Naive B cell (primary cell): ENCODE data around the gene N4BP3. TPM values are rescaled to one million over a fixed set of nuclear protein-coding genes. Genes with fewer than 3 reads are reported as not detected.
"Not testable (repeated sequence)": the region's sequence is repeated elsewhere in the genome, so short reads cannot be mapped to it uniquely, and the experiment has no call there.

Experiments
- ATAC-seq, 2 donors: fragments of 150-1000 bp; cut with Tn5 transposase; 2 replicates each; pipeline ENCODE4 v1.10.0; 2021; ENCODE audit warnings: low read depth in 2 of 2, mild to moderate bottlenecking in 2 of 2, moderate library complexity in 2 of 2
- DNase-seq: peaks from one replicate; pipeline ENCODE4 v3.0.0; 2022
- H3K27ac Mint-ChIP-seq, 6 donors: one replicate each; pipeline ENCODE4 v1.8.0; 2020 to 2022; ENCODE audit warnings: mild to moderate bottlenecking in 6 of 6, mixed read lengths in 6 of 6, moderate library complexity in 5 of 6, inconsistent platforms in 2 of 6
- H3K27me3 Mint-ChIP-seq, 3 donors: one replicate each; pipeline ENCODE4 v1.8.0; 2021 to 2022; ENCODE audit warnings: mixed read lengths in 3 of 3, mild to moderate bottlenecking in 1 of 3
- H3K36me3 Mint-ChIP-seq, 2 donors: one replicate each; pipeline ENCODE4 v1.8.0; 2020 to 2022; ENCODE audit warnings: mixed read lengths in 2 of 2, inconsistent platforms in 1 of 2, mild to moderate bottlenecking in 1 of 2
- H3K4me1 Mint-ChIP-seq, 3 donors: one replicate each; pipeline ENCODE4 v1.8.0; 2020 to 2022; ENCODE audit warnings: mixed read lengths in 3 of 3, inconsistent platforms in 1 of 3, mild to moderate bottlenecking in 1 of 3, moderate library complexity in 1 of 3
- H3K4me3 Mint-ChIP-seq, 8 donors: one replicate each; pipeline ENCODE4 v1.8.0; 2020 to 2022; ENCODE audit warnings: mild to moderate bottlenecking in 8 of 8, mixed read lengths in 8 of 8, moderate library complexity in 8 of 8, inconsistent platforms in 2 of 8
- H3K9me3 Mint-ChIP-seq, 7 donors: one replicate each; pipeline ENCODE4 v1.8.0; 2020 to 2022; ENCODE audit warnings: mixed read lengths in 7 of 7, mild to moderate bottlenecking in 5 of 7, inconsistent platforms in 2 of 7, moderate library complexity in 1 of 7
- polyA plus RNA-seq, 6 donors: library from polyadenylated mRNA; unstranded; fragments of 300-500 nt; fragmentation: Illumina TruSeq; gene quantifications; one replicate each; pipeline ENCODE4 v1.2.3, GENCODE V29; 2021; ENCODE audit warnings: low read depth in 6 of 6

N4BP3 gene
- polyA plus RNA-seq, 6 donors from 2014 or later: 0.63 to 10.1 (median 3.5) TPM

DNA sequence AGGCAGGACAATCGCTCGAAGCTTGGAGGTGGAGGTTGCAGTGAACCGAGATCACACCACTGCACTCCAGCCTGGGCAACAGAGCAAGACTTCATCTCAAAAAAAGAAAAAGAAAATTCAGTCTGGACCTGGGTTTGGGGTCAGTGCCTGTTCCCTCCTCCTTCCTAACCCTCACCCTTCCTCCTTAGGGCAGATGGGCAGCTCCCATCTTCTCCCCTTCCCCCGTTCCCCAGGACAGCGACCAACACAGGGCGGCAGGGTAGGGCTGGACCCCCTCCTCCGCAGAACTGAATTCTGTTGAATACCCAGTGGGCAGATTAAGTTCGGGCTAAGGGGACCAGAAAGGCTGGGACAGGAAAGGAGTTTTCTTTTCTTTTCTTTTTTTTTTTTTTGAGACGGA is 16.0 kb downstream of the N4BP3 start:
- peak overlapping the region in 1 of 6 donors; percentile 57 for H3K27ac Mint-ChIP-seq
- no peak for ATAC-seq

DNA sequence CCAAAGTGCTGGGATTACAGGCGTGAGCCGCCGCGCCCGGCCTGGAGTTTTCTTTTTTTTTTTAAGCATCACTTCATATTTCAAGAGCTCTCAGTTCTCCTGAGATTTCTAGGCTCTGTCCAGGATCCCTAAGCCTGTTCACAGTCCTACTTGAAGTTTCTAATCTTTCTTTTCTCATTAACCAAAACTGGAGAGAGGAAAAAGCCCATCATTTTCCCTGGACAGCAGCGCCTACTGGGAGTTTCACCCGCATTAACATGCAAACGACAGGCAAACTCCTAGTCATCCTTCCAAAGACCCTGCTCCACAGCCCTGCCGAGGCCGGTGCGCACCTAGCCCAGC is 16.9 kb downstream of the N4BP3 start:
- H3K4me3 Mint-ChIP-seq: peak overlapping the region; percentile 79 to 88 (median 82)
- not testable (repeated sequence) for DNase-seq, H3K36me3 Mint-ChIP-seq, ATAC-seq, H3K9me3 Mint-ChIP-seq, H3K27me3 Mint-ChIP-seq
- H3K27ac Mint-ChIP-seq: peak overlapping the region in 5 of 6 donors; percentile 21 to 74 (median 53)
- peaks cover 19 to 33% (median 28%) of the 10 kb centered on the region in 3 donors for H3K4me1 Mint-ChIP-seq

More for the DNA sequence above, 16.0 kb downstream of the N4BP3 start:
- peak overlapping the region in 6 of 8 donors; percentile 25 to 81 (median 68) for H3K4me3 Mint-ChIP-seq
- peaks cover 25 to 33% (median 32%) of the 10 kb centered on the region in 3 donors for H3K4me1 Mint-ChIP-seq
- H3K36me3 Mint-ChIP-seq: no peaks in the 10 kb centered on the region
- H3K9me3 Mint-ChIP-seq: no peaks in the 10 kb centered on the region
- no peak for DNase-seq
- H3K27me3 Mint-ChIP-seq: no peaks in the 10 kb centered on the region

DNA sequence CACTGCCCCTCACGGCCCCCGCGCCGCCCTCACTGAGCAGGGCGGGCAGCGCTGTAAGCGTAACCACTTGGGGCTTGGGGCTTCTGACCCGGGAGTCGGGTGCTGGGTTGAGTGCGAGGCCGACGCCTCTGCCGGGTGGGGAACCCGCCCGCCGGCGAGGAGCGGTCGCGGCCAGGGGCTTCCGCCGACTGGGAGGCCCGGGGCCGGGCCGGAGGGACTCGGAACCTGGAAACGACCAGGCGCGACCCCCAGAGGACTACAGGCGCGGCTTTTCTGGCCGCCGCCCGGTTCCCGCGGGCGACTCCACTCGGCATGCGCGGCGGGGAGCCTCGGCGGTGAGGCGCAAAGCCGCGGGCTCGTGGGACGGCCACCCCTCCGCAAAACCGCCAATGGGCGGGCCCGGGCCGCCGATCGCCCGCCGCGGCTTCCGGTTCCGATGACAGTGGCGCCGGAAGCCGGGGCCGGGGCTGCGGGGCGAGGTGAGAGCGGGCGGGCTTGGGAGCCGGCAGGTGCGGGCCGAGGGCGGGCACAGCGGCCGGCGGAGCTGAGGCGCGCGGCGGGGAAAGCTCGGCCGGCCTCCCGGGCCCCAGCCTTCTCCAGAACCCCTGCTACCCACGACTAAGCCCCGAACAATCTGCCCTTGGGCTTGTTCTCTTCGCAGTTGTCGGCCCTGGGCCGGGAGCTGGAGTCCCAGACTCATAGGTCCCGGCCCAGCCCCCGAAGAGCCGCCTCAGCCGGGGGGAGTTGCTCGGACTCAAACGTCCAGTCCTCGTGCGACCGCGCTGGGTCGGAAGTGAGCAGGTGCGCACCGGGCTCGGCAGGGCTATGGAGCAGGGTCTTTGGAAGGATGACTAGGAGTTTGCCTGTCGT is 17.5 kb downstream of the N4BP3 start, which contains the start of gene RMND5B:
RMND5B (plus strand) TSS at position 439 of the 870 bp plus-strand sequence. CDS start 7,106 bp downstream, outside the sequence.
- H3K9me3 Mint-ChIP-seq: no peaks in the 10 kb centered on the region
- H3K4me1 Mint-ChIP-seq: peaks cover 25 to 37% (median 32%) of the 10 kb centered on the region in 3 donors

DNA sequence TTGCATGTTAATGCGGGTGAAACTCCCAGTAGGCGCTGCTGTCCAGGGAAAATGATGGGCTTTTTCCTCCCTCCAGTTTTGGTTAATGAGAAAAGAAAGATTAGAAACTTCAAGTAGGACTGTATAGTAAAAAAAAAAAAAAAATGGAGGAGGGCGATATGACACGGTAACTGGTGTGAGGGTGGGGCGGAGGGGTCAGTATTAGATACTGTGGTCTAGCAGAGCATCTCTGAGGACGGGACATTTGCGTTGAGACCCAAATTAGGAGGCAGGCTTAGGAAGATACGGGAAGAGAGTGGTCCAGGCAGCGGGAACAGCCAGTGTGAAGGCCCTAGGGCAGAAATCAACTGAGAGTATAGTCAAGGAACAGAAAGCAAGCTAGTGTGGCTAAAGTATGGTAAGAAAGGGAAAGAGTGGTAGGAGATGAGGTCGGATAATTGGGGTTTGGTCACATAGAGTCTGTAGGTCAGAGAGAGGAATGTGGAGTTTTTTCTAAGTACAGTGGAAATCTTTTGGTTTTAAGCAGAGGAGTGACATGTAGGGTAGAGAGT is 18.2 kb downstream of the N4BP3 start:
- ATAC-seq (no peak), DNase-seq (no peak)
- Mint-ChIP-seq H3K36me3 (peaks cover 6 to 11% of the 10 kb centered on the region in 2 donors), H3K4me1 (peaks cover 27 to 39% (median 39%) of the 10 kb centered on the region in 3 donors), H3K27me3 (no peaks in the 10 kb centered on the region), H3K27ac (peak overlapping the region; percentile 48 to 94 (median 74)), H3K4me3 (peak overlapping the region; percentile 81 to 95 (median 89)), H3K9me3 (no peaks in the 10 kb centered on the region)

More for the DNA sequence above, 17.5 kb downstream of the N4BP3 start, which contains the start of gene RMND5B:
- DNase-seq (peak; percentile 88), ATAC-seq (peak; percentile 93)
- Mint-ChIP-seq H3K36me3 (peaks cover 4 to 8% of the 10 kb centered on the region in 2 donors), H3K27me3 (no peaks in the 10 kb centered on the region), H3K27ac (peak within 1 kb of the TSS; percentile 48 to 94 (median 78)), H3K4me3 (peak within 1 kb of the TSS; percentile 81 to 95 (median 89))

DNA sequence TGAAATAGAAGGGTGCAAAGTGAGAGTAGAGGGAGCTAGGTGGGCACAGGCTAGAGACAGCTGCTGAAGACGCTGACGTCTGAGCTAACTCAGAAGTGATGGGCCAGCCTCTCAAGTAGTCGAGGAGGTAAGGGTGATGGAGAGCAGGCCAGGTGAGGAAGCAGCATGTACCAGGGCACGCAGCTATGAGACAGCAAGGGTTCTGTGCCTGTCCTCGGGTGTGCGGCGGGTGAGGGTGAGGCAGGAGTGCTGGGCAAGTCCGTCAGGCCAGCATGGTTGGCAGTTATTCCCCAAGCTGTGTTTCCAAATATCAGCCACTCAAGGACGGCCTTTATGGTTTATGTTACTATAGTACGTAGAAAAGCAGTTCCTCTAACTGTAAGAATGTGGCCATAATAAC is 23.7 kb downstream of the N4BP3 start:
- DNase-seq: no peak
- H3K9me3 Mint-ChIP-seq: no peaks in the 10 kb centered on the region
- H3K4me3 Mint-ChIP-seq: no peak overlapping the region
- no peaks in the 10 kb centered on the region for H3K27me3 Mint-ChIP-seq
- no peak overlapping the region for H3K27ac Mint-ChIP-seq
- H3K36me3 Mint-ChIP-seq: peaks cover 10 to 11% of the 10 kb centered on the region in 2 donors
- no peak for ATAC-seq
- peaks cover 26 to 39% (median 29%) of the 10 kb centered on the region in 3 donors for H3K4me1 Mint-ChIP-seq

DNA sequence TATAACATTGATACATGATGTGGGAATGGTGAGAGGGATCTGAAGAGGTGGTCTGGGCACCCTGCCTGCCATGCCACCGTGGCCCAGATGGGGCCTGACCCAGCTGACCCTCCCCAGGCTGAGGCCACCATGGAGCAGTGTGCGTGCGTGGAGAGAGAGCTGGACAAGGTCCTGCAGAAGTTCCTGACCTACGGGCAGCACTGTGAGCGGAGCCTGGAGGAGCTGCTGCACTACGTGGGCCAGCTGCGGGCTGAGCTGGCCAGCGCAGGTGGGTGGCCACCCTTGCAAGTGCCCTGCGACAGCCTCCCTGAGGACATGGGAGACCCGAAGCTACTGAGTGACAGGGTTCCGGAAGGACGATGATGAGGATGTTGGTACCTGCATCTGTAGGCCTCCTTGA is 24.7 kb downstream of the N4BP3 start:
- no peaks in the 10 kb centered on the region for H3K9me3 Mint-ChIP-seq
- ATAC-seq: no peak
- H3K4me3 Mint-ChIP-seq: peak overlapping the region in 1 of 8 donors; percentile 22
- DNase-seq: no peak
- H3K4me1 Mint-ChIP-seq: peaks cover 23 to 33% (median 26%) of the 10 kb centered on the region in 3 donors
- H3K36me3 Mint-ChIP-seq: peaks cover 10 to 11% of the 10 kb centered on the region in 2 donors
- no peaks in the 10 kb centered on the region for H3K27me3 Mint-ChIP-seq
- H3K27ac Mint-ChIP-seq: no peak overlapping the region

DNA sequence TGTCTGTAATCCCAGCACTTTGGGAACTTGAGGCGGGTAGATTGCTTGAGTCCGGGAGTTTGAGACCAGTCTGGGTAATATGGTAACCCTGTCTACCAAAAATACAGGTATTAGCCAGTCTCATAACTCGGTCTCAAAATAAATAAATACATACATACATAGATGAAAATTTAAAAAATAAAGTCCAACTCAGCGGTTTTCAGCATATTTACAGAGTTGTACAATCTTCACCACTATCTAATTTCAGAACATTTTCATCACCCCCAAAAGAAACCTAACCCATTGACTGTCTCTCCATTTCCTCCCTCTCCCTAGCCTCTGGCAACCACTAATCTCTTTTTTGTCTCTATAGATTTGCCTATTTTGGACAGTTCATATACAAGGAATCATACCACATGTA is 28.2 kb downstream of the N4BP3 start:
- Mint-ChIP-seq H3K36me3 (peaks cover 0 to 4% of the 10 kb centered on the region in 2 donors), H3K4me3 (no peak overlapping the region), H3K9me3 (no peaks in the 10 kb centered on the region), H3K27ac (no peak overlapping the region), H3K27me3 (no peaks in the 10 kb centered on the region), H3K4me1 (peaks cover 8 to 12% (median 9%) of the 10 kb centered on the region in 3 donors)
- ATAC-seq: no peak
- no peak for DNase-seq

DNA sequence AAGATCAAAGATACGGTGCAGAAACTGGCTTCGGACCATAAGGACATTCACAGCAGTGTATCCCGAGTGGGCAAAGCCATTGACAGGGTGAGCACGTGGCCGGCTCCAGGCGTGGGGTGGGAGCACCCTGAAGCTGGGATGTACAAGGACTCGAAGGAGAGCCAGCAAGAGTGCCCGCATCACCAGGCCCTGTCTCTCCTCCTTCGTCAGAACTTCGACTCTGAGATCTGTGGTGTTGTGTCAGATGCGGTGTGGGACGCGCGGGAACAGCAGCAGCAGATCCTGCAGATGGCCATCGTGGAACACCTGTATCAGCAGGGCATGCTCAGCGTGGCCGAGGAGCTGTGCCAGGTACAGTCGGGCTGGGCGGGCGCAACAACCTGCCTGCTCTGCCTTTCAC is 29.3 kb downstream of the N4BP3 start:
- Mint-ChIP-seq H3K27ac (peak overlapping the region in 1 of 6 donors; percentile 60), H3K27me3 (no peaks in the 10 kb centered on the region)
- no peak for ATAC-seq

DNA sequence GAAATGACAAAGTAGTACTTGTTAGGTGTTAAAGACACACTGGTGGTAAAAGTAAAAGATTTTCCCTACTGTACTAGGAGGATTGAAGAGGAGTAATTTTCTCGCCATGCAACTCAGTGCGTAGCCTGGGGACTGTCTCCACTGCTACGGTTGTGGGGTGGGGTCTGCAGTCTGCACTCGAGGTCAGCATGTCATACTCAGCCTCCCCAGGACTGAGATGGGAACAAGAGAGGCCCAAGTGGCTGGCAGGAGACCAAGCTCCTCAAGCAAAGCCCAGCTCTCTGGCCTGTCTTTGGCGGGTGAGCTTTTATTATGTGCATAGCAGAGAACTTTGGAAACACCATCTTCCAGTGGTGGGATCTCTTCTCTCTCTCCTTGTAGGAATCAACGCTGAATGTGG is 29.9 kb downstream of the N4BP3 start:
- Mint-ChIP-seq H3K27me3 (no peaks in the 10 kb centered on the region), H3K4me1 (peaks cover 0 to 5% (median 3%) of the 10 kb centered on the region in 3 donors), H3K27ac (no peak overlapping the region), H3K9me3 (no peaks in the 10 kb centered on the region), H3K36me3 (peaks cover 1 to 4% of the 10 kb centered on the region in 2 donors), H3K4me3 (no peak overlapping the region)
- DNase-seq (no peak), ATAC-seq (no peak)

More for the DNA sequence above, 29.3 kb downstream of the N4BP3 start:
- Mint-ChIP-seq H3K4me3 (no peak overlapping the region), H3K4me1 (peaks cover 0 to 5% (median 3%) of the 10 kb centered on the region in 3 donors), H3K9me3 (no peaks in the 10 kb centered on the region), H3K36me3 (peaks cover 0 to 4% of the 10 kb centered on the region in 2 donors)
- DNase-seq: no peak

DNA sequence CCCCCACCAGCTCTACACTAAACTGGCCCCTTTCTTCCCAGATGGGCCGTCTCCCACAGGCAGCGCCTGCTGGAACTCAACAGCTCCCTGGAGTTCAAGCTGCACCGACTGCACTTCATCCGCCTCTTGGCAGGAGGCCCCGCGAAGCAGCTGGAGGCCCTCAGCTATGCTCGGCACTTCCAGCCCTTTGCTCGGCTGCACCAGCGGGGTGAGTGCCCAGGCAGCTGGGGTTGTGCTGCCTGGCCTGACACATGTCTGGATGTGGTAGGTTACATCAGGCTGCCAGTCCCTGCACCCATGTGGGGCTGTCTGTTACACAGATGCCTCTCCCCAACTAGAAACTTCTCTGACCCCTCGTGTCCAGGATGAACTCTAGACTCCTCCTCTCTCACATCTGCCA is 30.6 kb downstream of the N4BP3 start:
- H3K9me3 Mint-ChIP-seq: no peaks in the 10 kb centered on the region
- H3K36me3 Mint-ChIP-seq: peaks cover 4 to 7% of the 10 kb centered on the region in 2 donors
- ATAC-seq (no peak), DNase-seq (no peak)
- peaks cover 0 to 5% (median 3%) of the 10 kb centered on the region in 3 donors for H3K4me1 Mint-ChIP-seq
- H3K27ac Mint-ChIP-seq: peak overlapping the region in 1 of 6 donors; percentile 60
- no peaks in the 10 kb centered on the region for H3K27me3 Mint-ChIP-seq
- no peak overlapping the region for H3K4me3 Mint-ChIP-seq

DNA sequence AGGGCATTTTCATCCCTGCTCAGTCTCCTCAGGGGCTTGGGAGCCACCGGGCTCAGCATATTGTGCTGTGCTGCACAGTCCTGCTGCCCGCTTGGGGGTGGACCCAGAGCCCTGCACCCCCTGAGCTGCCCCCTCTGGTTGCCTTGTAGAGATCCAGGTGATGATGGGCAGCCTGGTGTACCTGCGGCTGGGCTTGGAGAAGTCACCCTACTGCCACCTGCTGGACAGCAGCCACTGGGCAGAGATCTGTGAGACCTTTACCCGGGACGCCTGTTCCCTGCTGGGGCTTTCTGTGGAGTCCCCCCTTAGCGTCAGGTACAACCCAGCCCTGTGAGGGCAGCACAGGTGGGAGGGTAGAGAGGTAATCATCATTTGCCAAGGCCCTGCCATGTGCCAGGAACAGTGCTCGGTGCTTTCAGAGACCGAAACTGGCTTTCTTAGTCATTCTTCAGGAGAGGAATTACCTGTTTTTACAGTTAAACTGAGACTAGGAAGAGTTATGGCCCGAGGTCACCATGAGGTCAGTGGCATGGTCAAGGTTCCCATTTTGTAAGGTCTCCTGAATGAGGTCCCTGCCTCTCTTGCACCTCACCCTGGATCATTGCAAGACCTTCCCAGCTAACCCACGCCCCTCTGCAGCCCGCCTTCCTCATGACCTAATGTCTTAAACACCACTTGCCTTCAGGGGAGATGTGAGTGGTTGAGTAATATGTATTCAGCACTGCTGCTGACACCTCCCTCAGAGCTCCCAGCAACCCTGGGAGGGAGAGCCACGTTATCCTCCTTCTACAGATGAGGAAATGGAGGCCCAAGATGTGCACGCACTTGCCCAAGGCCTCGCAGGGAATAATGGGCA is 32.9 kb downstream of the N4BP3 start:
- peaks cover 6 to 13% (median 7%) of the 10 kb centered on the region in 3 donors for H3K4me1 Mint-ChIP-seq
- H3K36me3 Mint-ChIP-seq: peaks cover 0 to 7% of the 10 kb centered on the region in 2 donors
- peak; percentile 68 for DNase-seq
- H3K27me3 Mint-ChIP-seq: no peaks in the 10 kb centered on the region
- peak overlapping the region in 1 of 8 donors; percentile 70 for H3K4me3 Mint-ChIP-seq
- H3K9me3 Mint-ChIP-seq: no peaks in the 10 kb centered on the region
- ATAC-seq: peak; percentile 97 to 99
- peak overlapping the region in 3 of 6 donors; percentile 33 to 73 (median 73) for H3K27ac Mint-ChIP-seq

DNA sequence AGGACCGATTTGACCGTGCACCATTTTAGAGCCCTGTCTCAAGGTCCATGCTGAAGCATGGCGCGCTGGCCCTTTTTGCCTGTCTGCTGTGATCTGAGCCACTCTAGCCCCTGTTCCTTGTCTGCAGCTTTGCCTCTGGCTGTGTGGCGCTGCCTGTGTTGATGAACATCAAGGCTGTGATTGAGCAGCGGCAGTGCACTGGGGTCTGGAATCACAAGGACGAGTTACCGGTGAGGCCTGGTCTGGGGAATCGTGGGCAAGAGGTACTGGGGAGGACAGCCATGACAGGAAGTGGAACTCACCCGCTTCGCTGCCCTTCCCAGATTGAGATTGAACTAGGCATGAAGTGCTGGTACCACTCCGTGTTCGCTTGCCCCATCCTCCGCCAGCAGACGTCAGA is 34.1 kb downstream of the N4BP3 start:
- H3K36me3 Mint-ChIP-seq: peaks cover 0 to 7% of the 10 kb centered on the region in 2 donors
- no peak overlapping the region for H3K4me3 Mint-ChIP-seq
- peaks cover 15 to 23% (median 18%) of the 10 kb centered on the region in 3 donors for H3K4me1 Mint-ChIP-seq
- H3K27me3 Mint-ChIP-seq: no peaks in the 10 kb centered on the region
- H3K27ac Mint-ChIP-seq: peak overlapping the region in 1 of 6 donors; percentile 33
- DNase-seq (no peak), ATAC-seq (no peak)
- no peaks in the 10 kb centered on the region for H3K9me3 Mint-ChIP-seq
